Renal pelvis (tissue), 4 donors: ENCODE data around the gene MPZL3. TPM values are rescaled to one million over a fixed set of nuclear protein-coding genes. Genes with fewer than 3 reads are reported as not detected.

Experiments
- DNase-seq: peaks from one replicate; pipeline ENCODE4 v3.0.0-alpha.2; 2013
- polyA plus RNA-seq, 3 donors: library from polyadenylated mRNA; unstranded; fragments of 120-200 nt; gene quantifications; one replicate each; pipeline ENCODE4 v1.2.1, GENCODE V29; 2013; ENCODE audit not compliant: insufficient read length in 3 of 3

Gene MPZL3
- polyA plus RNA-seq, 3 donors, result 4.5 to 7.6 (median 5.5) TPM

DNA sequence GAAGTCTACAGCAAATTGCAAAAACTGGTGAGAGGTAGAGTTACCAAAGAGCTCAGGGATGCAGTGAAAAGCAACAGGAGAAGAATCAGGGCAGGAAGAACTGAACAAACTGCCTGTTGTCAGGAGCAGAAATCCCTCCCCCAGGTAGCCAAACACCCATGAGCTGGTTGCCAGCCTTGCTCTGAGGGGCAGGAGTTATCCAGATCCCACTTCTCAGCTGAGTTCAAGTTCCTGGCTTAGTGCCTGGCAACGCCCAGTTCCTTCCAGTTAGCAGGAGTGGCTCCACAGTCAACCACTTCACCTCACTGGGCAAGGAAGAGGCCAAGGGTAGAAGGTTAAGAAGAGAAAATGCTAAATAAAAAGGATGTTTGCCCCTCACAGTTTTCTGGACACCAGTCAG lies 13.8 kb upstream of the MPZL3 start:
- no peak for DNase-seq

DNA sequence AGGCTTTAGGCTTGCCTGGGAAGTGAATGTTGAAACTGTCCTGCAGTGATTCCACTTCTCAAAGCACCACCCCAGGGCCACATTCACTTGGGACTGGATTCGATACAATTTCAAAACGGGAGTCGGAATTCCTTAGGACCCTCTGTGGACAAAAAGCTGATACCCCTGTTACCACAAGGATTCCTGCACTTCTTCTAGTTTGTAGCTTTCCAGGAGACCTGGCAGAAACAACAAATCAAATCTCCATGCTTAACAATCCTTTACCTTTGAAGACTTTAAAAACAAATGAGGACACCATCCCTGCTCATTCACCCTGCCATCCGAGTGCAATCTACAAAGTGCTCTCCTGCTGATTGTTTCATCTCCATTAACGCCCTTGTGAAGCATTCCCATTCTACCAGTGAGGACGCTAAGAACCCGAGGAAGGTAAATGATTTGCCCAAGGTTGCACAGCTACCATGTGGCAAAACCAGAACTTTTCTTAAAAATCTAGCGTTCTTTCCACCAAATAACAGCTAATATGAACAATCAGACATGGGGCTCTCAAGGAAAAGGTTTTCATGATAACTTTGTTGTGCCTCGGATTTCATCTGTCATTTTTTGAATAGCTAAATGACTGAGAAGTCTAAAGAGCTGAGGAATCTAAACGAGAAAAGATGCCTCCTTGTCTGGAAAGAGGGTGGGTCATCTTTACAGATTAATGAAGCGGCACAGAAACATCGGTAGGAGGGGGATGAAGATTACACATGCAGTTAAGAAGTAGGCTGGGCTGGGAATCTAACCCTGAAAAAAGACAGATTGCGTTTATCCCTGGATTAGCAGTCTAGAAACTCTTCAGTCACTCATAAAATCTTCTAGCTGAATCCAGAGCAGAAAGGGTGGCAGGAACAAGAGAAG lies 12.7 kb upstream of the MPZL3 start:
- DNase-seq, result no peak

DNA sequence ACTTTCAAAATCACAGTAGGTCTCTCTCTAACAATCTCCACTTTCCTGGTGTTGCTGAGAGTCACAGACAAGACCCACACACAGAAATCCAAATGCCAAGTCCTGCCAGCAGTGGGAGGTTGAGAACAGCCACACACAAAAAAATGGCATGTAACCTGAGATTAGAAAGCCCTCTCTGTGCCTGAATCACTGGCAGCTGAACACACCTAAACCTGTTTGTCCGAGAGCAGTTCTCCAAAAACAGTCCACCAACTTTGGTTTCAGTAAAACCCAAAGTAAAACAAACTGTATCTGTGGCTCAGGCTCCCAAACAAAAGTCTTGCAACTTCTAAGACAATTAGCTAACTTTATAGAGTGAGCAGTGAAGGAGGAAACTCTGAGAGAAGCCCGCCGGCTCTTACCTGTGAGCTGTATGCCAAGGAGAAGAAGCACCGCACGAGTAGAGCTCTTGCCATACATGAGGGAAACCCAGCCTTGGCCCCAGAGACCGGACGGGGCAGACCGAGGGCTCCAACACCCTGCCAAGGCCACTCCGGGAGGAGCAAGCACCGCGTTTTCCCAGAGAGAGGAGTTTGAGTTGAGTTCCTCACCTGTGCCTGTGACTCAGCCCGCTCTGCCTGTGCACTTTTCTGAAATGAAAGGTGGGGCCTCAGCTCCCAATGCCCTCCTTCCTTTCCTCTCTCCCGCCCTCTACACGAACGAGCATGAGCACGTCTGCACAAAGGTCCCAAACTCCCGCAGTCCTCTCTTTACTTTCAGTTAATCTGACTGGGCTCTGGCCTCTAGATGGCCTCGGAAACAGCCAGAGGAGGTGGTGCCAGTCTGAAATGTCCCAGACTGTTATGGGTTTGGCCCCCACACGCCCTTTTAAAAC lies 11.8 kb upstream of the MPZL3 start, which contains the start of gene MPZL2:
MPZL2 (minus strand) TSS at position 603 of the 874 bp plus-strand sequence; CDS start at position 459, 144 bp downstream.
- peak; percentile 60 for DNase-seq

GRCh38 chr11:118263112-118263511 lies 10.9 kb upstream of the MPZL3 start:
- DNase-seq, result no peak

GRCh38 chr11:118260353-118260752 lies 8.2 kb upstream of the MPZL3 start:
- DNase-seq, result no peak

DNA sequence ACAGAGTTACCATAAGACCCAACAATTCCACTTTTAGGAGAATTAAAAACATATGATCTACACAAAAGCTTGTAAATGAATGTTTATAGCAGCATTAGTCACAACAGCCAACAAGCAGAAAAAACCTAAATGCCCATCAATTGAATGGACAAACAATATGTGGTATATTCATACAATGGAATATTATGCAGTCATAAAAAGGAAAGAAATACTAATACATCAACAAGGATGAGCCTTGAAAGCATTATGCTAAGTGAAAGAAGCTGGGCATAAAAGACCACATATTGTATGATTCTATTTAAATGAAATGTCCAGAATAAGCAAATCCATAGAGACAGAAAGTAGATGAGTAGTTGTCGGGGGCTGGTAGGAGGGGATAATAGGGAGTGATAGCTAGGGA lies 7.0 kb upstream of the MPZL3 start:
- DNase-seq, result no peak

DNA sequence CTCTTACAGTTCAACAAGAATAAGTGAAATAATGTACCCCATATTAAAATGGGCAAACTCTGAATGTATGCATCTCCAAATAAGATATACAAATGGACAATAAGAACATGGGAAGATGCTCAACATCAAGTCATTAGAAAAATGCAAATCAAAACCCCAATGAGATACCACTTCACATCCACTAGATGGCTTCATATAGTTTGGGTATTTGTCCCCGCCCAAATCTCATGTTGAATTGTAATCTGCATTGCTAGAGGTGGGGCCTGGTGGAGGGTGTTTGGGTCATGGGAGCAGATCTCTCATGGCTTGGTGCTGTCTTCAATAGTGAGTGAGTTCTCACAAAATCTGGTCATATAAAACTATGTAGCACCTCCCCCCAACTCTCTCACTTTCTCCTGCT lies 6.2 kb upstream of the MPZL3 start:
- no peak for DNase-seq

- DNase-seq, result no peak
These were observed 523 bp upstream of the MPZL3 start for GRCh38 chr11:118252688-118253087.

DNA sequence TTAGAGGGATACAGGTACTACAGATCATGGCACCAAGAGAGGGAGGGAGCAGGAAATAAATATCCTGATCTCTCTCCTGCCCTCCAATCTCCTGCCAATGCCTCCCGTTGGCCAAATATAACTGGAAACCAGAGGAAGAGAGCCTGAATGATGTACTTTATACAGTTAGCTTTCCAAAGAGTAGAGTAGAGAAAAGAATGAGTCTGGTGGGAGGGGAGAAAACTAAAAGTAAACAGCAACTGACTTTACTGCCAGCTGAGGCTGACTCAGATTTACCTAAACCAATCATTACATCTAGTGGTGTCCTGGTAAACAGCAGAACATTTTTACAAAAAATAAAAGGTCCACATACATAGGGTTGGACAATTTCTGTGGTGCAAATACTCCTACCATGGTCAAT lies 5.1 kb downstream of the MPZL3 start:
- DNase-seq, result no peak

GRCh38 chr11:118245936-118246562 lies 6.1 kb downstream of the MPZL3 start:
- DNase-seq, result no peak

DNA sequence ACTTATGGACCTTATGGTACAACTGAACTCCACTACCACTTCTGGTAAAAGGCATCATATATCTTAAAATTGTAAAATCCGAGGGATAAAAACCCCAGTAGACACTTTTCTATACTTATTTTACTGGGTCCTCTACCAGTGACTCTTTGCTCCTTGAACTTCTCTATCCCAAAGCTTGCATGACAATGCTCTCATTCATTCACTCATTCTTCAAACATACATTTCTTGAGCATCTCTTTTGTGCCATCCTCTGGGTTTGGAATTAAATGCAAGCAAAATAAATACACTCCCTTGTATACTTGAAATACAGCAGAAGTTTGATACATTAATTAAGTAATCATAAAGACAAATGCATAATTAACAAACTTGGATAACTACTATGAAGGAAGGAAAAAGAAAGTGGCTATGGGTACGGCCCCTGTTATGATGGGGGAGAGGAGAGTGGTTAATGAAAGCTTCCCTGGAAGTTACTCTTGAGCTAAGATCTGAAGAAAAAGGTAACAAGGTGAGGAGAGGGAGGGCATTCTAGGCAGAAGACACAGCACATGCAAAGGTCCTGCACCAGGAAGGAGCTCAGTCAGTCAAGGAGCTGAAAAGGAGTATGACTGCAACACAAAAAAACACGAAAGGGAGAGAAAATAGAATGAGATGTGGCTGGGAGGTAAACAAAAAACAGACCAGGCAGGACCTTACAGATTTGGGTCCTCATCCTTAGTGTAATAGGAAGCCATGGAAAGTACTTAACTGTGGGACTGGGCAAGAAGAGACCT lies 8.0 kb downstream of the MPZL3 start:
- DNase-seq, result no peak

GRCh38 chr11:118243161-118243560 lies 9.0 kb downstream of the MPZL3 start:
- no peak for DNase-seq

DNA sequence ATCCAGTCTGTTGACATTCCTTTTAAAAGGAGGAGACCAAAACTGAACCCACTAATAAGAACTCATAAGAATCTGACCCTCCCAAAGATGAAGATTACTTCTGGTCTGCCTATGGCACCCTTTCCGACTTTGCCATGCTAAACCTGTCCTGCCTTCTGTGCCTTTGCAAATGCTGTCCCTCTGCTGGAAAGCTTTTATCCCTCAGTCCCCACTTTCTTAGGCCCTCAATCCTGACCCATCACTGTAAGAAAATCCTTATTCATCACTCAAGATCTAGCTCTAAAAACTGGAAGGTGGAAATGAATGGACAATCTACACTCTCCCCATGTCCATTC lies 10.4 kb downstream of the MPZL3 start:
- no peak for DNase-seq

DNA sequence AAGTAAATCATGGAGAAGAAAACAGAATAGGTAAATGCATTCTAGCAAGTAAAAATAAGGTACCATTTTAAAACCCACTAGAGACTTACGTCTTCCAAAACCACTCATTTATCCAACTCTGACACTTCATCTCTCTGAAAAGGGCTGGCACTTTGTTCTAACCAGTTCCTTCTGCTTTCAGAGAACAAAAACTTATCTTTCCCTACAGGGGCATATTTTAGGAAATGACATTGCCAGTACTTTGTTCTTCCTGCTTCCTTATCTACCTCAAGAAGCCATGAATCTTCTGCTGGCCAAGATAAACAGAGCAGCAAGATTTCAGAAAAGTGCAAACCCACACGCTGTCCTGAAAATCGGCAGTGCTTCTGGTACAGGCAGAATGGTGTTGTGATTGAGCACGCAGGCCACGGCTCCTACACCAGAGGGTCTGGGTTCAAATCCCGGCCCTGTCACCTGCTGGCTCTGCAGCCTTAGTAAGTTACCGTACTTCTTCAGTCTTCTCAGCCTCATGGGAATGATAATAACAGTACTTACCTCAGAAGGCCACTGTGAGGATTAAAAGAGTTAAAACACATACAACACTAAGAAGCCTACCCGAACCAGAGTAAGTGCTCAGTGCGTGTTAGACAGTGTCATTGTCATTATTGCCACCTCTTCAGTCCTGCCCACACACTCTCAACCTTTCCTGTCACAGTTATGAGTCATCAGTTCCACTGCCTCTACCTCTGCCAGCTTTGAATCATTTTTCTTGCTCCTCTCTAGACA lies 11.0 kb downstream of the MPZL3 start:
- no peak for DNase-seq

GRCh38 chr11:118239509-118240205 lies 12.5 kb downstream of the MPZL3 start:
- no peak for DNase-seq

- DNase-seq, result no peak
These were observed 13.2 kb downstream of the MPZL3 start for GRCh38 chr11:118238929-118239328.

DNA sequence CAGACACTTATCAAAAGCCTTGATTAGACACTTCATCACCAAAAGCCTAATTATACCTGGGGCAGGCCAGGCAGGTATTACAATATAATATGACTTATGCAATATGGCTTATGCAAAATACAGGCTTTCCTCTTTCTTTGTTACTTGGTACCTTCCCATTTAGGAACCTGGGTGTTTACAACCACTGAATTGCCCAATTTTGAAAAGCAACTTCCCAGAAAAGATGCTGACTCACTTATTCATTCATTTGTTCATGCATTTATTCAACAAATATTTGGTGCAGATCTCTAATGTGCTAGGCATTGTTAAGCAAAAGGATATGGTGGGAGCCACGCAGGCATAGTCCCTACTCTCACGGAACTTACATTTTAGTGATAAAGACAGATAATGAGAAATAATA lies 13.7 kb downstream of the MPZL3 start:
- no peak for DNase-seq

- no peak for DNase-seq
These were observed 16.0 kb downstream of the MPZL3 start for GRCh38 chr11:118236170-118236569.

- DNase-seq, result no peak
These were observed 17.3 kb downstream of the MPZL3 start for GRCh38 chr11:118234833-118235232.

DNA sequence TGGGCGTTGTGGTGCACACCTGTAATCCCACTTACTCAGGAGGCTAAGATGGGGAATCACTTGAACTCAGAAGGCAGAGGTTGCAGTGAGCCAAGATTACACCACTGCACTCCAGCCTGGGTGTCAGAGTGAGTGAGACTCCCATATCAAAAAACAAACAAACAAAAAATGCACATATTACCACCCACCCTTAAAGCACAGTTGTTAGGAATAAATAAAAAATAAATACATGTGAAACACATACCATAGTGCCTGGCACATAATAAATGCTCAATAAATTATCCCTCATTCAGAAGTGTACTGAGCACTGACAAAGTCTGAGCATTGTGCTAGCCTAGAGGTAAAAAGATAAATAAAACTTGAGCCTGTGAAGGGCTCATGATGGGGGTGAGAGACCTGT lies 18.3 kb downstream of the MPZL3 start:
- DNase-seq, result no peak
